Stimulated activated CD8-positive, alpha-beta memory T cell treated with anti-CD3 and anti-CD28 coated beads, Interleukin-12 subunit alpha, Interleukin-12 subunit beta, amount 100 ng/mL, for 24 hours (primary cell): ENCODE measurements around the gene CDC40.
"Not testable (repeated sequence)": the region's sequence is repeated elsewhere in the genome, so short reads cannot be mapped to it uniquely, and the experiment has no call there.

Experiments used
- DNase-seq: peaks from one replicate; pipeline ENCODE4 v3.0.0-alpha.2; 2020; ENCODE audit errors: extremely low read depth

Gene CDC40

GRCh38 chr6:110270165-110270564, 89.9 kb downstream of the CDC40 start:
- no peak for DNase-seq

- no peak for DNase-seq
Measured at GRCh38 chr6:110271732-110272022, 91.5 kb downstream of the CDC40 start.

DNA sequence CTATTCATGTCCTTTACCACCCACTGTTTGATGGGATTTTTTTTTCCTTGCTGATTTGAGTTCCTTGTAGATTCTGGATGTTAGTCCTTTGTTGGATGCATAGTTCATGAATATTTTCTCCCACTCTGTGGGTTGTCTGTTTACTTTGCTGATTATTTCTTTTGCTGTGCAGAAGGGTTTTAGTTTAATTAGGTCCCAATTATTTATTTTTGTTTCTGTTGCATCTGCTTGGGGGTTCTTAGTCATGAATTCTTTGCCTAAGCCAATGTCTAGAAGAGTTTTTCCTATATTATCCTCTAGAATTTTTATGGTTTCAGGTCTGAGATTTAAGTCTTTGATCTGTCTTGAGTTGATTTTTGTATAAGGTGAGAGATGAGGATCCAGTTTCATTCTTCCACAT, 92.6 kb downstream of the CDC40 start:
- DNase-seq, result not testable (repeated sequence)

DNA sequence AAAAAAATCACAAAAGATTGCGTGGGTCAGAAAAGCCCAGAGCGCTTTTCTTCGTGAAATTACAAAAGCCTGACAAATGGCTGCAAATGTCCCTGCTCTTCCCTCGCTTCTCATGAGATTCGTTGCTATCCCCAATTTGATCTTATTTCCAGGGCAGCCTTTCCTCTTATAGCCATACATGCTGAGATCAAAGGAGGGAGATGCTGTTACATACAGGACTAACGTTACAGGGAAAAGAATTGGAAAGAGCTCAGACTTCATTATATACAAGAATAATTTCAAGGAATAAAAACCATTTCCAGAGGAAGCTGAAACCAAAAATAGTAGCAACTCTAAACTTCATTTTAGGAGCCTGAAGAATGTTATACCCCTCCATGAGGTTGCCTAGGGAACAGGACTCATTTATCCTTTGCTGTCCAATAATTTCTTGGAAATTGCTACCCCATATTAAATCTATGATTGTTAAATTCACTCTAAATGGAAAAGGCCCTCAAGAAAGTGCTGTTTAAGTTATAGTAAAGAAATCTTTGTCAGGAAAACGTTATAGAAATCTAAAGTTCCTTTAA, 97.0 kb downstream of the CDC40 start:
- no peak for DNase-seq
